Measurements from ENCODE around the gene HDGF. TPM values are rescaled to one million over a fixed set of nuclear protein-coding genes. Genes with fewer than 3 reads are reported as not detected.

HDGF gene
- total RNA-seq, 1 experiment from 2014 or later: 310 TPM

GRCh38 chr1:156742017-156742416 lies 9.5 kb downstream of the HDGF start:
- no CpG with 5 or more reads among the region's 3 CpGs for WGBS (ENCODE audit: extremely low coverage, insufficient read length, low lambda C conversion rate)
- peaks cover 11% of the 10 kb centered on the region; the same call in 1 of the 2 replicates for H3K79me2 ChIP-seq (ENCODE audit: insufficient read depth, low read length)

More at GRCh38 chr1:156742017-156742416, 9.5 kb downstream of the HDGF start:
- peaks cover 12% of the 10 kb centered on the region for H3K23me2 ChIP-seq (ENCODE audit: insufficient read length, low read depth, low read length, poor library complexity, severe bottlenecking)
- peak overlapping the region; percentile 71 for H3K27ac ChIP-seq (ENCODE audit: insufficient read length, low read depth, low read length)
- H3K9ac ChIP-seq (ENCODE audit: extremely low read depth, insufficient read length, low read length): no peak overlapping the region
- H3K27ac Mint-ChIP-seq: peak overlapping the region; percentile 90 to 99 (median 98); a peak in 6 of 7 replicates
- H3K56ac ChIP-seq (ENCODE audit: insufficient read length, low read depth, low read length): no peak overlapping the region
- H2BK12ac ChIP-seq (ENCODE audit: insufficient read length, low read depth, low read length): no peak overlapping the region
- H3K4ac ChIP-seq (ENCODE audit: low read depth, low read length): no peak overlapping the region
- H3K36me3 Mint-ChIP-seq (ENCODE audit: insufficient read depth in 1 of 3, low read depth in 3 of 3): peaks cover 26 to 53% (median 45%) of the 10 kb centered on the region in 3 experiments; a peak in 6 of 7 replicates
- no peak overlapping the region for H2BK20ac ChIP-seq (ENCODE audit: low read depth, low read length, poor library complexity, severe bottlenecking)
- no peaks in the 10 kb centered on the region for H3K27me3 ChIP-seq (ENCODE audit: insufficient read depth, low read length)
- H2BK5ac ChIP-seq (ENCODE audit: insufficient read length, low read length): no peak overlapping the region
- H4K91ac ChIP-seq (ENCODE audit: insufficient read length, low read depth, low read length): no peak overlapping the region
- H3K4me1 Mint-ChIP-seq: peaks cover 32 to 44% of the 10 kb centered on the region in 2 experiments
- H3K79me1 ChIP-seq (ENCODE audit: insufficient read depth, low read depth, low read length, poor library complexity, severe bottlenecking): no peaks in the 10 kb centered on the region
- H3K4me2 ChIP-seq (ENCODE audit: insufficient read depth, insufficient read length, low read length): peak overlapping the region; percentile 48
- no peak for TF ChIP-seq CTCF (conservative IDR thresholded peaks at IDR 0.05)
- H4K5ac ChIP-seq (ENCODE audit: insufficient read length, low read depth, low read length): no peak overlapping the region
- H3K18ac ChIP-seq (ENCODE audit: insufficient read length, low read depth, low read length): no peak overlapping the region
- peak overlapping the region in 1 of 2 experiments; percentile 92; a peak in 3 of 5 replicates for H3K4me3 Mint-ChIP-seq
- no peak overlapping the region for H2BK120ac ChIP-seq (ENCODE audit: low read depth, low read length, poor library complexity, severe bottlenecking)
- DNase-seq: no peak
- H3K9me3 Mint-ChIP-seq: no peaks in the 10 kb centered on the region; a peak in 1 of 5 replicates
- no peak overlapping the region for H3T11ph ChIP-seq (ENCODE audit: low read length)
- no peak overlapping the region for H2AK5ac ChIP-seq (ENCODE audit: insufficient read length, low read length)
- H3K9me3 ChIP-seq (ENCODE audit: control insufficient read depth, low read depth, low read length): no peaks in the 10 kb centered on the region
- no peaks in the 10 kb centered on the region for H4K20me1 ChIP-seq (ENCODE audit: control insufficient read depth, insufficient read depth, insufficient read length)
- no peak overlapping the region for H3K23ac ChIP-seq (ENCODE audit: insufficient read length, low read depth, low read length)
- H3K27me3 Mint-ChIP-seq (ENCODE audit: low read depth): no peaks in the 10 kb centered on the region
- no peak overlapping the region for H4K8ac ChIP-seq (replicated peaks; ENCODE audit: insufficient read length, low read depth, low read length)
- no peak overlapping the region for H2AFZ ChIP-seq (ENCODE audit: low read length)
- peaks cover 9% of the 10 kb centered on the region for H3K4me1 ChIP-seq (ENCODE audit: insufficient read depth, low read length)
- no peak overlapping the region for H2BK15ac ChIP-seq (ENCODE audit: low read depth, low read length)
- no peak overlapping the region for H3K14ac ChIP-seq (ENCODE audit: insufficient read depth, low read length)
